Testis (tissue), 3 donors: ENCODE measurements around the gene DHDH. TPM values are rescaled to one million over a fixed set of nuclear protein-coding genes. Genes with fewer than 3 reads are reported as not detected.

ENCODE experiments used
- DNase-seq: peaks from one replicate; pipeline ENCODE4 v3.0.0-alpha.2; 2019
- H3K27ac ChIP-seq, 2 donors: fragments of 200-600 bp; sonication (generic); one replicate each; pipeline ENCODE4 v1.5.1; 2019
- H3K27me3 ChIP-seq: fragments of 200-600 bp; sonication (generic); one replicate; pipeline ENCODE4 v1.5.1; 2019
- H3K36me3 ChIP-seq: fragments of 200-600 bp; sonication (generic); one replicate; pipeline ENCODE4 v1.5.1; 2017; ENCODE audit warnings: low read depth; ENCODE audit errors: missing control alignments
- H3K4me1 ChIP-seq: fragments of 200-600 bp; sonication (generic); one replicate; pipeline ENCODE4 v1.5.1; 2019
- H3K4me3 ChIP-seq, 2 donors: fragments of 200-600 bp; sonication (generic); one replicate each; pipeline ENCODE4 v1.5.1; 2017 to 2019
- H3K9me3 ChIP-seq: fragments of 200-600 bp; sonication (generic); one replicate; pipeline ENCODE4 v1.5.1; 2017
- POLR2A ChIP-seq: fragments of 450-650 bp; IDR thresholded peaks from one replicate; pipeline ENCODE4 v1.6.1; 2017; ENCODE audit warnings: antibody characterized with exemption, mild to moderate bottlenecking, moderate library complexity
- WGBS, 2 donors: methylation state at CpG; one replicate each; pipeline ENCODE4 v1.1.5; 2018; 5-methylcytosine and 5-hydroxymethylcytosine counted together
- intact Hi-C: fragments of 100-400 bp; cut with DNase I; formaldehyde crosslinking; loops from one replicate; pipeline ENCODE4 v1.15.1; 2023; ENCODE audit warnings: low total_unique reads
- polyA plus RNA-seq: library from polyadenylated mRNA; stranded (reverse); fragments of 350-450 nt; fragmentation: Illumina TruSeq; extraction: RNeasy Lipid Tissue Mini Kit (QIAGEN cat#74804); gene quantifications from one replicate; pipeline ENCODE4 v1.2.3, GENCODE V29; 2014; ENCODE audit warnings: low read depth, low replicate concordance; ENCODE audit not compliant: insufficient read depth
- total RNA-seq, 2 donors: library from RNA; depleted of rRNA; stranded (reverse); fragments of >200 nt; gene quantifications; one replicate each; pipeline ENCODE4 v1.2.3, GENCODE V29; 2016
- TF ChIP-seq, protein P1 (sequence below), 3 experiments: fragments of 450-650 bp in 2 of 3; fragments of 200-600 bp in 1 of 3; sonication (generic) in 1 of 3; IDR thresholded peaks; one replicate each; pipeline ENCODE4 v1.5.1; 2016 to 2019; ENCODE audit warnings: antibody characterized with exemption in 3 of 3, mild to moderate bottlenecking in 2 of 3, moderate library complexity in 1 of 3

Gene DHDH
- total and polyA plus RNA-seq, 3 donors from 2014 or later, result 2.3 to 3.1 (median 2.4) TPM

DNA sequence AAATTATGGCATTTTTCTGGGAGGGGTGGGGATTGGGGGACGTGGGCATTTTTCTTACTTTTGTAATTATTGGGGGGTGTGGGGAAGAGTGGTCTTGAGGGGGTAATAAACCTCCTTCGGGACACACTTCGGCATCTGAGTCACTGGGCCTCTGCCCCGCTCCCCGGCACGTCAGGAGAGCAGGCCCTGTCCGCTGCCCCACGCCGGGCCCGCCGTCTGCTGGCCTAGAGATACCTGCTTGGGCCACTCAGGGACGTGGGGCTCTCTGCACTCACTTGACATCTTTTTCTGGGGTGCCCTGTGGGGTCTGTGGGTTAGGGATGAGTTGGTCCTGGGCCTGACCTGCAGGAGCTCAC is 28.2 kb downstream of the DHDH start:
- H3K27ac ChIP-seq, result no peak overlapping the region
- H3K4me3 ChIP-seq, result no peak overlapping the region
- TF ChIP-seq, protein P1, sequence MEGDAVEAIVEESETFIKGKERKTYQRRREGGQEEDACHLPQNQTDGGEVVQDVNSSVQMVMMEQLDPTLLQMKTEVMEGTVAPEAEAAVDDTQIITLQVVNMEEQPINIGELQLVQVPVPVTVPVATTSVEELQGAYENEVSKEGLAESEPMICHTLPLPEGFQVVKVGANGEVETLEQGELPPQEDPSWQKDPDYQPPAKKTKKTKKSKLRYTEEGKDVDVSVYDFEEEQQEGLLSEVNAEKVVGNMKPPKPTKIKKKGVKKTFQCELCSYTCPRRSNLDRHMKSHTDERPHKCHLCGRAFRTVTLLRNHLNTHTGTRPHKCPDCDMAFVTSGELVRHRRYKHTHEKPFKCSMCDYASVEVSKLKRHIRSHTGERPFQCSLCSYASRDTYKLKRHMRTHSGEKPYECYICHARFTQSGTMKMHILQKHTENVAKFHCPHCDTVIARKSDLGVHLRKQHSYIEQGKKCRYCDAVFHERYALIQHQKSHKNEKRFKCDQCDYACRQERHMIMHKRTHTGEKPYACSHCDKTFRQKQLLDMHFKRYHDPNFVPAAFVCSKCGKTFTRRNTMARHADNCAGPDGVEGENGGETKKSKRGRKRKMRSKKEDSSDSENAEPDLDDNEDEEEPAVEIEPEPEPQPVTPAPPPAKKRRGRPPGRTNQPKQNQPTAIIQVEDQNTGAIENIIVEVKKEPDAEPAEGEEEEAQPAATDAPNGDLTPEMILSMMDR (IDR thresholded peaks at IDR 0.05), result no peak
- no peak for TF ChIP-seq POLR2A
- H3K36me3 ChIP-seq, result no peaks in the 10 kb centered on the region
- intact Hi-C loops, result no loop called here
- H3K27me3 ChIP-seq, result no peaks in the 10 kb centered on the region
- H3K4me1 ChIP-seq, result peaks cover 29% of the 10 kb centered on the region
- DNase-seq, result no peak
- 76 to 83% methylated on average over 12 of the region's 12 CpGs for WGBS, 2 donors
- no peaks in the 10 kb centered on the region for H3K9me3 ChIP-seq

DNA sequence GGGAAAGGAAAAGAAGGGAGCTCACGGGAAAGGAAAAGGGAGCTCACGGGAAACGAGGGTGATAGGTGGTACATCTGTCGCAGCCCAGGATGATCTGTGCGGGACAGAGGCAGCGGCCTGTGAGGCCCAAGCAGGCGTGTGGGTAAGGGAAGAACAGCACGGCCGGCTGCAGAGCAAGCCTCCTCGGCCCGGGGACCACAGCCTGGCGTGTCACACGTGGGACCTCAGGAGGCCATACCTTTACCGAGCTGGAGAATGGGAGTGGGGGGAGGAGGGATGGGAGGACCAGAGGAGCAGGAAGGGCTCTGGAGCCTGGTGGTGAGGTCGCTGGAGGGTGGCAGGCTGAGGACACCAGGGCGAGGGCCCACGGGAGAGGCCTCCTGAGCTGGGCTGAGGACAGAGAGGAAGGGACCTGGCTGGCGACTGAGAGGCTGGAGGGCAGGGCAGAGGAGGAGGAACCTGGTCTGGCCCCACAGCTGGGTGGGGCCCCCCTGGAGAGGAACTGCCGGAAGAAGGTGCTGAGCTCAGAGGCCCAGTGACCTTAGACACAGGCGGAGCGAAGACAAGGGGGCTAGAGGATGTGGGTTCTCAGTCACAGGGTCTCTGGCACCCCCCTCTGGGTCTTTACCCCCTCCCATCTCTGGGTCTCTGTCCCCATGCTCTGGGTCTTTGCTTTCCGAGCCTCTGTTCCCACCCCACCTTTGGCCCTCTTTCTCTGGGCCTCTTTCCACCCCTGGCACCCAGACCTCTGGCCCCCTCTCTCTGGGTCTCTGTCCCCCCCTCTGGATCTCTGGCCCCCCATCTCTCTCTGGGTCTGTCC is 28.7 kb downstream of the DHDH start:
- Histone ChIP-seq H3K27ac (peak overlapping the region; percentile 55 to 74), H3K36me3 (no peaks in the 10 kb centered on the region), H3K9me3 (no peaks in the 10 kb centered on the region), H3K4me3 (no peak overlapping the region), H3K27me3 (no peaks in the 10 kb centered on the region), H3K4me1 (peaks cover 29% of the 10 kb centered on the region)
- 70 to 75% methylated on average over 22 of the region's 22 CpGs for WGBS, 2 donors
- intact Hi-C loops, result no loop called here
- TF ChIP-seq, protein P1 (IDR thresholded peaks at IDR 0.05), result no peak
- no peak for TF ChIP-seq POLR2A
- peak; percentile 40 for DNase-seq

DNA sequence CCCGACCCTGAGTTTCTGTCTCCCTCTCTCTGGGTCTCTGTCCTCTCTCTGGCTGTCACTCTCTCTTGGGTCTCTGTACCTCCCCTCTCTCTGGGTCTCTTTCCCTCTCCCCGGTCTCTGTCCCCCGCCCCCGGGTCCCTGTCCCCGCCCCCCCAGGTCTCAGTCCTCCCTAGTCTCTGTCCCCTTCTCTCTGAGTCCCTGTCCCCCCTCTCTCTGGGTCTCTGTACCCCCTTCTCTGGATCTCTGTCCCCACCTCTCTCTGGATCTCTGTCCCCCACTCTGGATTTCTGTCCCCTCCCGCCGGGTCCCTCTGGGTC is 29.3 kb downstream of the DHDH start:
- intact Hi-C loops, result no loop called here

DNA sequence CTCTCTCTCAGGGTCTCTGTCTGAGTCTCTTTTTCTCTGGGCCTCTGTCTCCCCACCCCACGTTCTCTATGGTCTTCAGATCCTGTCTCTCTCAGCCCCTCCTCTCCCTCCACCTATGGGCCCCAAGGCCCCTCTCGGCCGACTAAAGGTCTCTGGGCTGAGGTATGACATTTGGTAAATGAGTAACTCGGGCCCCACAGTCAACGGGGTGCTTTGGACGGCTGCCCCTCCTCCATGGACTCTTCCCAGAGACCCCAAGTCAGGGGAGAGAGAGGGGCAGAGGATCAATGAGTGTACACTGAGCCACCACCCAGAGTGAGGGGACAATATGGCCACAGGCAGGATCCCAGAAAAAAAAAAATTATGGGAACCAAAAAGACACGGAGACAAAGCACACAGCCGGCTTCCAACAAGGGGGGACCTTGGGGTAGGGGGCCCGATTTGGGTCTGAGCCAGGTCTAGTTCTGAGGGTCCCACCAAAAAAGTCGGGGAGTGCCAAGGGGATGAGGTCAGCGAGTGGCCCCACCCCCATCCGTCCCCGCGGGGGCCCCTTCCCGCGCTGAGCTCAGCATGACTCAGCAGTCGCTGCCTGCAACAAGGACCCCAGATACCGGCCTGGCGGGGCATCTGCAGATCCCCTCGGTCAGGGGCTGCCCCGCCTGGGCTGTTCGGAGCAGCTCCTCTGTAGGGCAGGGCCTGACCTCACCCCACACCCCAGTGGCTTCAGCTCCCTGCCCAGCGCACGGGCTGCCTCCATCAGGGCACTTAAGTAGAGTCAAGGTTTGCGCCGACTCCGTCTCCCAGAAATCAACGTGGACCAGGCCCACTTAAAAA is 30.1 kb downstream of the DHDH start:
- Histone ChIP-seq H3K4me1 (peaks cover 29% of the 10 kb centered on the region), H3K27ac (peak overlapping the region; percentile 92 to 93), H3K9me3 (no peaks in the 10 kb centered on the region), H3K36me3 (no peaks in the 10 kb centered on the region), H3K4me3 (peak overlapping the region in 1 of 2 donors; percentile 97), H3K27me3 (no peaks in the 10 kb centered on the region)
- 14 to 29% methylated on average over 11 to 28 of the region's 28 CpGs for WGBS, 2 donors
- TF ChIP-seq, protein P1 (IDR thresholded peaks at IDR 0.05), result no peak
- TF ChIP-seq POLR2A, result no peak
- intact Hi-C loops, result no loop called here
- peak; percentile 76 for DNase-seq

More for the DNA sequence above, 29.3 kb downstream of the DHDH start:
- H3K36me3 ChIP-seq, result no peaks in the 10 kb centered on the region
- H3K9me3 ChIP-seq, result no peaks in the 10 kb centered on the region
- WGBS, 2 donors, result 68 to 70% methylated on average over 6 of the region's 7 CpGs
- no peak for TF ChIP-seq POLR2A
- TF ChIP-seq, protein P1 (IDR thresholded peaks at IDR 0.05), result no peak
- peak overlapping the region; percentile 55 to 74 for H3K27ac ChIP-seq
- H3K4me3 ChIP-seq, result no peak overlapping the region
- no peaks in the 10 kb centered on the region for H3K27me3 ChIP-seq
- peaks cover 29% of the 10 kb centered on the region for H3K4me1 ChIP-seq
- no peak for DNase-seq
